Breast epithelium (tissue), 4 donors: ENCODE results near the gene TTBK1. TPM values are rescaled to one million over a fixed set of nuclear protein-coding genes. Genes with fewer than 3 reads are reported as not detected.
"Not testable (repeated sequence)": the region's sequence is repeated elsewhere in the genome, so short reads cannot be mapped to it uniquely, and the experiment has no call there.

Experiments used
- DNase-seq, 2 donors: peaks; one replicate each; pipeline ENCODE4 v3.0.0-alpha.2; 2019; ENCODE audit warnings: low spot score in 2 of 2
- H3K27ac ChIP-seq, 2 donors: fragments of 200-600 bp; sonication (generic) in 1 of 2; one replicate each; pipeline ENCODE4 v1.5.1; 2016 to 2019; ENCODE audit warnings: mild to moderate bottlenecking in 1 of 2
- H3K27me3 ChIP-seq, 2 donors: fragments of 200-600 bp; sonication (generic) in 1 of 2; one replicate each; pipeline versions ENCODE4 v1.5.1 to v1.6.0; 2017 to 2019; ENCODE audit warnings: control low read depth in 1 of 2, mild to moderate bottlenecking in 1 of 2
- H3K36me3 ChIP-seq: fragments of 200-600 bp; one replicate; pipeline ENCODE4 v1.5.1; 2019
- H3K4me1 ChIP-seq, 2 donors: fragments of 200-600 bp; sonication (generic); one replicate each; pipeline ENCODE4 v1.5.1; 2016 to 2019; ENCODE audit warnings: control low read depth in 1 of 2
- H3K4me3 ChIP-seq, 3 donors: fragments of 200-600 bp; sonication (generic); 1 replicate in 2 of 3; 2 replicates in 1 of 3; pipeline ENCODE4 v1.5.1; 2016 to 2019; ENCODE audit warnings: mild to moderate bottlenecking in 3 of 3, moderate library complexity in 2 of 3
- H3K9me3 ChIP-seq, 2 donors: fragments of 200-600 bp; sonication (generic) in 1 of 2; one replicate each; pipeline ENCODE4 v1.5.1; 2016 to 2019; ENCODE audit warnings: control low read depth in 1 of 2
- CTCF ChIP-seq, 3 donors: fragments of 450-650 bp; IDR thresholded peaks; one replicate each; pipeline ENCODE4 v1.5.1; 2016 to 2017; ENCODE audit warnings: antibody characterized with exemption in 3 of 3, mild to moderate bottlenecking in 3 of 3, moderate library complexity in 3 of 3
- POLR2A ChIP-seq: fragments of 450-650 bp; IDR thresholded peaks from one replicate; pipeline ENCODE4 v1.6.1; 2016; ENCODE audit warnings: antibody characterized with exemption, mild to moderate bottlenecking, moderate library complexity
- POLR2AphosphoS5 ChIP-seq, 3 donors: sonication (generic); formaldehyde crosslinking; IDR thresholded peaks; one replicate each; pipeline ENCODE4 v1.6.1; 2017; ENCODE audit warnings: antibody characterized with exemption in 3 of 3
- intact Hi-C: fragments of 100-400 bp; cut with DNase I; formaldehyde crosslinking; loops from one replicate; pipeline ENCODE4 v1.15.1; 2023; ENCODE audit warnings: low total_unique reads
- total RNA-seq, 3 donors: library from RNA; depleted of rRNA; stranded (reverse); fragments of >200 nt; gene quantifications; one replicate each; pipeline ENCODE4 v1.1.0, GENCODE V29; 2016

Gene TTBK1
- total RNA-seq, 3 donors from 2014 or later = under 0.01 TPM; not detected in 2

- Histone ChIP-seq H3K36me3 (no peaks in the 10 kb centered on the region), H3K27ac (no peak overlapping the region), H3K4me1 (no peaks in the 10 kb centered on the region), H3K4me3 (no peak overlapping the region), H3K27me3 (peaks cover 0 to 11% of the 10 kb centered on the region in 2 donors), H3K9me3 (no peaks in the 10 kb centered on the region)
- no peak for DNase-seq
- intact Hi-C loops = no loop called here
- no peak for TF ChIP-seq POLR2A
- TF ChIP-seq POLR2AphosphoS5 (IDR thresholded peaks at IDR 0.05) = no peak
Measured at GRCh38 chr6:43302126-43302525, 58.8 kb downstream of the TTBK1 start.

- peaks cover 0 to 11% of the 10 kb centered on the region in 2 donors for H3K27me3 ChIP-seq
- intact Hi-C loops, H3K27ac ChIP-seq, DNase-seq, H3K4me1 ChIP-seq, H3K36me3 ChIP-seq, H3K9me3 ChIP-seq, H3K4me3 ChIP-seq: not testable (repeated sequence)
Measured at GRCh38 chr6:43303006-43303405, 59.7 kb downstream of the TTBK1 start.

GRCh38 chr6:43303751-43304331, 60.6 kb downstream of the TTBK1 start:
- Histone ChIP-seq H3K27ac (no peak overlapping the region), H3K27me3 (peaks cover 0 to 6% of the 10 kb centered on the region in 2 donors), H3K36me3 (no peaks in the 10 kb centered on the region), H3K4me1 (no peaks in the 10 kb centered on the region), H3K4me3 (no peak overlapping the region), H3K9me3 (no peaks in the 10 kb centered on the region)
- DNase-seq = no peak
- intact Hi-C loops = no loop called here
- TF ChIP-seq CTCF (IDR thresholded peaks at IDR 0.05) (no peak), POLR2AphosphoS5 (IDR thresholded peaks at IDR 0.05) (no peak), POLR2A (no peak)

GRCh38 chr6:43304361-43304760, 61.1 kb downstream of the TTBK1 start:
- Histone ChIP-seq H3K4me3 (no peak overlapping the region), H3K27me3 (peaks cover 0 to 5% of the 10 kb centered on the region in 2 donors), H3K36me3 (no peaks in the 10 kb centered on the region), H3K9me3 (no peaks in the 10 kb centered on the region), H3K27ac (no peak overlapping the region), H3K4me1 (no peaks in the 10 kb centered on the region)
- TF ChIP-seq POLR2AphosphoS5 (IDR thresholded peaks at IDR 0.05) (no peak), CTCF (IDR thresholded peaks at IDR 0.05) (no peak), POLR2A (no peak)
- intact Hi-C loops = no loop called here
- no peak for DNase-seq

GRCh38 chr6:43304882-43305281, 61.6 kb downstream of the TTBK1 start:
- H3K36me3 ChIP-seq = no peaks in the 10 kb centered on the region
- DNase-seq = no peak
- intact Hi-C loops = no loop called here
- H3K4me1 ChIP-seq = no peaks in the 10 kb centered on the region
- TF ChIP-seq CTCF (IDR thresholded peaks at IDR 0.05) (no peak), POLR2AphosphoS5 (IDR thresholded peaks at IDR 0.05) (no peak), POLR2A (no peak)
- no peak overlapping the region for H3K4me3 ChIP-seq
- no peaks in the 10 kb centered on the region for H3K9me3 ChIP-seq
- H3K27ac ChIP-seq = no peak overlapping the region
- H3K27me3 ChIP-seq = no peaks in the 10 kb centered on the region

GRCh38 chr6:43306086-43306485, 62.8 kb downstream of the TTBK1 start:
- Histone ChIP-seq H3K9me3 (no peaks in the 10 kb centered on the region), H3K36me3 (no peaks in the 10 kb centered on the region), H3K27me3 (no peaks in the 10 kb centered on the region), H3K27ac (no peak overlapping the region), H3K4me3 (no peak overlapping the region), H3K4me1 (no peaks in the 10 kb centered on the region)
- no peak for TF ChIP-seq POLR2A
- TF ChIP-seq POLR2AphosphoS5 (IDR thresholded peaks at IDR 0.05) = no peak
- TF ChIP-seq CTCF (IDR thresholded peaks at IDR 0.05) = no peak
- no peak for DNase-seq
- intact Hi-C loops = loop anchor here (1.0 kb wide), 1 partner anchor 50 kb away; no protein-coding TSS in a partner anchor
